Measurements from ENCODE around the gene KANK4. TPM values are rescaled to one million over a fixed set of nuclear protein-coding genes. Genes with fewer than 3 reads are reported as not detected.

The KANK4 gene
- total RNA-seq, 2 experiments from 2014 or later, result not detected

GRCh38 chr1:62353853-62354252 is 34.6 kb upstream of the KANK4 start:
- CTCF ChIA-PET, result no interaction called here
- no peaks in the 10 kb centered on the region for H3K9me3 Mint-ChIP-seq (ENCODE audit: insufficient read depth)
- no peak for ATAC-seq
- H3K36me3 Mint-ChIP-seq (ENCODE audit: low read depth), result no peaks in the 10 kb centered on the region
- H3K27me3 Mint-ChIP-seq (ENCODE audit: low read depth), result no peaks in the 10 kb centered on the region
- H3K27ac Mint-ChIP-seq, result no peak overlapping the region
- no peak overlapping the region for H3K4me3 Mint-ChIP-seq
- H3K4me1 Mint-ChIP-seq (ENCODE audit: low read depth), result no peaks in the 10 kb centered on the region
- no peak for DNase-seq
- POLR2A ChIA-PET, result no interaction called here

DNA sequence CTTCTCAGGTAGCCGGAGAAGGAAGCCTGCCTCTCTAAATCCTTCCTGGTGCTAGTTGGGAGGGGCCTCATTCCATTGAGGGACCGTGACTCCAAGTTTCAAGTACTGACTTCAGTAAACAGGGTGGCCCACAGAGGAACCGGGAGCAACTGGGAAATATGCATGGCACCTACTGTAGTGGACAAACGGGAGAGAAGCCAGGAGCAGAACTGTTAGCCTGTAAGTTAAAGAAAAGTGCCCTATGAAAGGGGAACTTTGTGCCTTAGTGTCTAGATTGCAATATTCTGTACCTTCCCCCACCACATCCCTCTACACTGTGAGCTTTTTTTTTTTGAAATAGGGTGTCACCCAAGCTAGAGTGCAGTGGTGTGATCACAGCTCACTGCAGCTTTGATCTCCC is 33.2 kb upstream of the KANK4 start:
- Mint-ChIP-seq H3K9me3 (ENCODE audit: insufficient read depth) (no peaks in the 10 kb centered on the region), H3K4me1 (ENCODE audit: low read depth) (no peaks in the 10 kb centered on the region)
- CTCF ChIA-PET, result no interaction called here

GRCh38 chr1:62349470-62350233 is 30.4 kb upstream of the KANK4 start:
- POLR2A ChIA-PET, result no interaction called here
- Mint-ChIP-seq H3K27me3 (ENCODE audit: low read depth) (no peaks in the 10 kb centered on the region), H3K4me3 (no peak overlapping the region), H3K9me3 (ENCODE audit: insufficient read depth) (no peaks in the 10 kb centered on the region), H3K4me1 (ENCODE audit: low read depth) (no peaks in the 10 kb centered on the region), H3K36me3 (ENCODE audit: low read depth) (no peaks in the 10 kb centered on the region), H3K27ac (no peak overlapping the region)
- DNase-seq, result no peak
- CTCF ChIA-PET, result no interaction called here
- no peak for ATAC-seq

More for the DNA sequence above, 33.2 kb upstream of the KANK4 start:
- no peak overlapping the region for H3K27ac Mint-ChIP-seq
- no peaks in the 10 kb centered on the region for H3K36me3 Mint-ChIP-seq (ENCODE audit: low read depth)
- no peak for DNase-seq
- ATAC-seq, result no peak
- no peak overlapping the region for H3K4me3 Mint-ChIP-seq
- H3K27me3 Mint-ChIP-seq (ENCODE audit: low read depth), result no peaks in the 10 kb centered on the region
- POLR2A ChIA-PET, result no interaction called here

- Mint-ChIP-seq H3K4me3 (no peak overlapping the region), H3K36me3 (ENCODE audit: low read depth) (no peaks in the 10 kb centered on the region), H3K4me1 (ENCODE audit: low read depth) (no peaks in the 10 kb centered on the region), H3K9me3 (ENCODE audit: insufficient read depth) (no peaks in the 10 kb centered on the region), H3K27ac (no peak overlapping the region), H3K27me3 (ENCODE audit: low read depth) (no peaks in the 10 kb centered on the region)
- DNase-seq (no peak), ATAC-seq (no peak)
- CTCF ChIA-PET, result no interaction called here
- POLR2A ChIA-PET, result no interaction called here
Observed at GRCh38 chr1:62346886-62347285, 27.7 kb upstream of the KANK4 start.

DNA sequence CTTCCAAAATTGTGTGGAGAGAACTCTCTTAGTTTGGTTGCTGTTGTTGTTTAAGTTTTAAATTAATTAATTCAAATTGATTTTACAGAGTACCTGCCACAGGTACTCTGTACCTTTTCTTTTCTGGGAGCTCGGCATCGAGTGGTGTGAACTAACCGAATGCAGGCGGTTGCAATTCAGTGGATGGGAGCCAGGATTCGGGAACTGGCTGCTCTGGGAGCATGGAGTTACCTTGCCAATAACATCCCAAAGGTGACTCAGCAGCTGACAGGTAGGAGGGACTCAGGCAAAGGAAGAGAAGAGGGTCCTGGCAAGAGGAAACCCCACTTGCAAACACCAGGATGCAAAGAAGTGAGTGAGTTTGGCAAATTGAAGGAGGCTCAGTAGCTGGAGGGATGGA is 24.7 kb upstream of the KANK4 start:
- ATAC-seq, result no peak
- DNase-seq, result no peak
- Mint-ChIP-seq H3K27me3 (ENCODE audit: low read depth) (no peaks in the 10 kb centered on the region), H3K27ac (no peak overlapping the region), H3K36me3 (ENCODE audit: low read depth) (no peaks in the 10 kb centered on the region), H3K4me3 (no peak overlapping the region), H3K9me3 (ENCODE audit: insufficient read depth) (no peaks in the 10 kb centered on the region), H3K4me1 (ENCODE audit: low read depth) (no peaks in the 10 kb centered on the region)
- POLR2A ChIA-PET, result no interaction called here
- CTCF ChIA-PET, result no interaction called here

DNA sequence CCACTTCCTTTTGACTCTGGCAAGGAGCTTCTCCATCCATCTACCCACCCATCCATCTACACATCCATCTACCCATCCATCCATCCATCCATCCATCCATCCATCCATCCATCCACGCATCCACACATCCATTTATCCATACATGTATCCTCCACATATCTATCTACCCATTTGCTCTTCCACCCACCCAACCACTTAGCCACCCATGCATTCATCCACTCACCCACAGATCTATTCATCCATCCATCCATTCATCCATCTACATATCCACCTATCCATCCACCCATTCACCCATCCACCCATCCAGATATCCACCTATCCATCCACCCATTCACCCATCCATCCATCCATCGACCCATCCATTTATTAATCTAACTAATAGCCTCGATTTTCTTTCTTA is 23.0 kb upstream of the KANK4 start:
- no peaks in the 10 kb centered on the region for H3K27me3 Mint-ChIP-seq (ENCODE audit: low read depth)
- ATAC-seq, result no peak

GRCh38 chr1:62341615-62342014 is 22.4 kb upstream of the KANK4 start:
- CTCF ChIA-PET, result no interaction called here
- DNase-seq (no peak), ATAC-seq (no peak)
- POLR2A ChIA-PET, result no interaction called here
- Mint-ChIP-seq H3K27ac (no peak overlapping the region), H3K4me1 (ENCODE audit: low read depth) (no peaks in the 10 kb centered on the region), H3K9me3 (ENCODE audit: insufficient read depth) (no peaks in the 10 kb centered on the region), H3K27me3 (ENCODE audit: low read depth) (no peaks in the 10 kb centered on the region), H3K36me3 (ENCODE audit: low read depth) (no peaks in the 10 kb centered on the region), H3K4me3 (no peak overlapping the region)

More for the DNA sequence above, 23.0 kb upstream of the KANK4 start:
- ChIA-PET POLR2A (no interaction called here), CTCF (no interaction called here)
- Mint-ChIP-seq H3K4me3 (no peak overlapping the region), H3K9me3 (ENCODE audit: insufficient read depth) (no peaks in the 10 kb centered on the region), H3K27ac (no peak overlapping the region), H3K4me1 (ENCODE audit: low read depth) (no peaks in the 10 kb centered on the region), H3K36me3 (ENCODE audit: low read depth) (no peaks in the 10 kb centered on the region)
- no peak for DNase-seq

DNA sequence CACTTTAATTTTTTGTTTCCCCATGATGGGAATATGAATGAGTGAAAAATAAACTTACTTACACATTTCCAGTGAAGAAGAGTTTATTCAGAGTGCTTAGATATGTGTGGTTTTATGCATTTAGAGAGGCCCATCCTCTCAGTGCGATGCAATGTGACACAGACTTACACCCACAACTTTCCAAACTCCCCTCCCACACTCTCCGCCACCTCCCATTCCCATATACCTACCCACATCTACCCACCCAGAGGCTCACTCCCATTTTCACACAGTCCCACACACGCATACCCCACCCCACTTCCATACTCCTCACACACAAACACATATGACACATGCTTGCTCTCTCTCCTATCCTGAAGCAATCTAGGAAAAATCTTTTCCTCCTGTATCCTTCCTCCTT is 21.9 kb upstream of the KANK4 start:
- no peak overlapping the region for H3K4me3 Mint-ChIP-seq
- CTCF ChIA-PET, result no interaction called here
- H3K27me3 Mint-ChIP-seq (ENCODE audit: low read depth), result no peaks in the 10 kb centered on the region
- DNase-seq (no peak), ATAC-seq (no peak)
- POLR2A ChIA-PET, result no interaction called here
- no peaks in the 10 kb centered on the region for H3K9me3 Mint-ChIP-seq (ENCODE audit: insufficient read depth)
- H3K4me1 Mint-ChIP-seq (ENCODE audit: low read depth), result no peaks in the 10 kb centered on the region
- H3K36me3 Mint-ChIP-seq (ENCODE audit: low read depth), result no peaks in the 10 kb centered on the region
- H3K27ac Mint-ChIP-seq, result no peak overlapping the region

- no peak overlapping the region for H3K27ac Mint-ChIP-seq
Observed at GRCh38 chr1:62337706-62338631, 18.7 kb upstream of the KANK4 start.

GRCh38 chr1:62336995-62337705 is 17.9 kb upstream of the KANK4 start:
- Mint-ChIP-seq H3K4me1 (ENCODE audit: low read depth) (peaks cover 7% of the 10 kb centered on the region), H3K27ac (no peak overlapping the region), H3K27me3 (ENCODE audit: low read depth) (no peaks in the 10 kb centered on the region), H3K36me3 (ENCODE audit: low read depth) (no peaks in the 10 kb centered on the region), H3K9me3 (ENCODE audit: insufficient read depth) (no peaks in the 10 kb centered on the region), H3K4me3 (no peak overlapping the region)
- ATAC-seq, result no peak
- DNase-seq, result no peak
- ChIA-PET POLR2A (no interaction called here), CTCF (no interaction called here)

More at GRCh38 chr1:62337706-62338631, 18.7 kb upstream of the KANK4 start:
- POLR2A ChIA-PET, result no interaction called here
- Mint-ChIP-seq H3K9me3 (ENCODE audit: insufficient read depth) (no peaks in the 10 kb centered on the region), H3K4me3 (no peak overlapping the region), H3K36me3 (ENCODE audit: low read depth) (no peaks in the 10 kb centered on the region), H3K27me3 (ENCODE audit: low read depth) (no peaks in the 10 kb centered on the region), H3K4me1 (ENCODE audit: low read depth) (peaks cover 7% of the 10 kb centered on the region)
- ATAC-seq (no peak), DNase-seq (no peak)
- CTCF ChIA-PET, result no interaction called here

- no peak overlapping the region for H3K27ac Mint-ChIP-seq
- H3K9me3 Mint-ChIP-seq (ENCODE audit: insufficient read depth), result no peaks in the 10 kb centered on the region
- CTCF ChIA-PET, result no interaction called here
- no peaks in the 10 kb centered on the region for H3K36me3 Mint-ChIP-seq (ENCODE audit: low read depth)
- no peak overlapping the region for H3K4me3 Mint-ChIP-seq
- no peaks in the 10 kb centered on the region for H3K27me3 Mint-ChIP-seq (ENCODE audit: low read depth)
- H3K4me1 Mint-ChIP-seq (ENCODE audit: low read depth), result peaks cover 7% of the 10 kb centered on the region
- POLR2A ChIA-PET, result no interaction called here
- DNase-seq (no peak), ATAC-seq (no peak)
Observed at GRCh38 chr1:62336638-62336994, 17.4 kb upstream of the KANK4 start.

DNA sequence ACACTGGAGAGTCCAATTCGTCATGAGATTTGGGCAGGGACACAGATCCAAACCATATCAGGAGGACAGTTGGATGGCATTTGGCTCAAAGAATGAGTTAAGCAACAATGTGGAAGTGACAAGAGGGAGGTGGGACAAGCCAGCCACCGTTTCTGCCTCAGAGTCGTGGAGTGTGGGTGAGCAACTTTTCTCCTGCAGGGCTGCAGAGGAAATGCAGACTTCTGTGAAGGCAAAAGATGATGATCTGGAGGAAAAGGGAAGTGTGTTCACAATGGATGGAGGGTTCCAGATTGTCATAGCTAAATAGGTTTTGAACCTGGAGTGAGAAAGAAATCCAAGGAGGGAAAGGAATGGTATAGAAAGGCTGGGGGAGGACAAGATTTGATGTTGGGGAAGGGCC is 16.4 kb upstream of the KANK4 start:
- H3K9me3 Mint-ChIP-seq (ENCODE audit: insufficient read depth), result no peaks in the 10 kb centered on the region
- no peak overlapping the region for H3K27ac Mint-ChIP-seq
- CTCF ChIA-PET, result no interaction called here
- H3K36me3 Mint-ChIP-seq (ENCODE audit: low read depth), result no peaks in the 10 kb centered on the region
- ATAC-seq, result no peak
- POLR2A ChIA-PET, result no interaction called here
- H3K27me3 Mint-ChIP-seq (ENCODE audit: low read depth), result no peaks in the 10 kb centered on the region
- H3K4me1 Mint-ChIP-seq (ENCODE audit: low read depth), result peaks cover 7% of the 10 kb centered on the region
- no peak overlapping the region for H3K4me3 Mint-ChIP-seq
- DNase-seq, result no peak
